NB4 (cell line): ENCODE results near the gene TUBGCP3.

Experiments
- CTCF ChIP-seq: IDR thresholded peaks from one replicate; pipeline ENCODE4 v1.5.1; 2012; ENCODE audit warnings: low read depth, low read length
- MYC ChIP-seq: IDR thresholded peaks from 2 replicates; pipeline ENCODE4 v1.6.1; 2011; ENCODE audit warnings: low read depth, low read length
- POLR2A ChIP-seq: IDR thresholded peaks from 2 replicates; pipeline ENCODE4 v1.6.1; 2011; ENCODE audit warnings: mild to moderate bottlenecking; ENCODE audit not compliant: insufficient read length; ENCODE audit errors: extremely low read depth

GRCh38 chr13:112479389-112479788 is 108.6 kb downstream of the TUBGCP3 start:
- no peak for TF ChIP-seq CTCF
- TF ChIP-seq POLR2A: no peak
- no peak for TF ChIP-seq MYC
